ENCODE data around the gene IFITM5. TPM values are rescaled to one million over a fixed set of nuclear protein-coding genes. Genes with fewer than 3 reads are reported as not detected.

Gene IFITM5
- total and polyA plus RNA-seq, 2 of the 4 experiments (the other 2 are of a cell fraction), result not detected

DNA sequence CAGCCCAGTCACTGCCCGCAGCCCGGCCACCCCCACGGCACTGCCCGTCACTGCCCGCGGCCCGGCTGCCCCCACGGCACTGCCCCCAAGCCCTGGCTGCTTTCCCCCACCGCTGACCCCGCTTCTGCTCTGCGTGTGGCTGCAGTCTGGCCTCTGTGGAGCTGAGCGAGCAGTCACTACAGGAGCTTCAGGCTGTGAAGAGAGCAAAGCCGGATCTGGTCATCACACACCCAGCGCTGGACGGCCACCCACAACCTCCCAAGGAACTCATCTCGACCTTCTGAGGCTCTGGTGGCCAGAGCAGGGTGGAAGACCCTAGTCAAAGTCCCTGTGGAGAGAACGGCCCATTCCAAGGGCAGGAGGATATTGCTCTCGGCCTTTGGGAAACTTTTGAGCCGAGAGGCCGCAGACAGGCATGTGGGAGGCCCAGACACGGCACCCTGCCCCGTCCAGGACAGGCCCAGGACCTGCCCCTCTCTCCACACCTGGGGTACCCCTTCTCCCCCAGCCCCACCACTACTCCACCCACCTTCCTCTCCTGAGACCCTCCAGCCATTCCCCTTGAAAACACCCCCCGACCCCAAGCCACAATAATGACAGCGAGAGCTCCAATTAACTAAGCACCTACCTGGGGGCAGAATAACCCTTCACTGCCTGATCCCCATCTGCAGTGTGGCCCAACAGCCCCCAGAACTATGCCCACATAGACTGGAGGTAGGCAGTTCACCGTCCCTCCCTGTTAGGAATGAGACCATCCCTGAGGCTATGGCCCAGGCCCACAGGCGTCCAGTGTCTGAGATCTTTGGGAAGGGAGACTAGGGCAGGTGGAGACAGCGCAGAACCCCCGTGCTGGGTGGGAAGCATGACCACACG, 14.1 kb downstream of the IFITM5 start:
- Histone ChIP-seq H3K4me2 (ENCODE audit: low read depth, low read length) (no peak overlapping the region), H3K27ac (ENCODE audit: insufficient read depth, low read length) (no peak overlapping the region), H3K27me3 (ENCODE audit: control insufficient read depth, insufficient read depth, low read length) (peaks cover 50% of the 10 kb centered on the region), H4K8ac (ENCODE audit: low read depth in 2 of 2, low read length in 2 of 2) (no peak overlapping the region), H2AK5ac (ENCODE audit: low read depth, low read length) (no peak overlapping the region), H4K20me1 (ENCODE audit: insufficient read depth, low read length) (no peaks in the 10 kb centered on the region), H2BK20ac (ENCODE audit: low read depth, low read length) (no peak overlapping the region), H3K18ac (ENCODE audit: low read depth, low read length) (no peak overlapping the region), H2BK120ac (ENCODE audit: low read depth, low read length) (no peak overlapping the region), H3K9ac (ENCODE audit: low read depth, low read length) (no peak overlapping the region), H4K91ac (ENCODE audit: insufficient read depth, low read depth, low read length) (no peak overlapping the region), H3K23ac (ENCODE audit: low read depth, low read length) (no peak overlapping the region), H3K9me1 (ENCODE audit: insufficient read depth, low read length) (no peaks in the 10 kb centered on the region), H3K4me1 (ENCODE audit: control insufficient read depth, insufficient read depth, low read length) (peaks cover 4% of the 10 kb centered on the region; the same call in 1 of the 2 replicates), H3K14ac (replicated peaks; ENCODE audit: low read depth, low read length) (no peak overlapping the region), H4K5ac (ENCODE audit: low read depth, low read length) (no peak overlapping the region), H2AK9ac (replicated peaks; ENCODE audit: low read depth, low read length, poor library complexity) (no peak overlapping the region), H3K36me3 (ENCODE audit: control insufficient read depth, insufficient read depth, low read length) (no peaks in the 10 kb centered on the region), H3K4me3 (ENCODE audit: insufficient read depth, low read depth, low read length) (no peak overlapping the region), H3K56ac (ENCODE audit: extremely low read depth, insufficient read depth, low read length) (no peak overlapping the region), H2BK15ac (ENCODE audit: low read depth, low read length) (no peak overlapping the region), H2BK5ac (ENCODE audit: low read depth, low read length, poor library complexity, severe bottlenecking) (no peak overlapping the region), H2AFZ (replicated peaks; ENCODE audit: low read length, poor library complexity) (peak overlapping the region; percentile 62), H3K9me3 (ENCODE audit: control insufficient read depth, insufficient read depth, low read length) (no peaks in the 10 kb centered on the region), H3K4ac (ENCODE audit: low read depth, low read length) (no peak overlapping the region), H3K79me1 (ENCODE audit: low read depth in 1 of 2, low read length in 2 of 2) (peaks cover 0 to 7% of the 10 kb centered on the region in 2 experiments; a peak in 3 of 4 replicates)
- 69% methylated on average over 14 of the region's 29 CpGs; no CpG with 5 or more reads in 1 of the 2 experiments for WGBS, 2 experiments (ENCODE audit: extremely low coverage in 2 of 2, insufficient read length in 1 of 2)
- DNase-seq (no peak), ATAC-seq (ENCODE audit: low read depth) (no peak)
- dilution Hi-C loops (cut with HindIII; ENCODE audit: low sequenced_read_pairs, unreplicated experiment), result no loop called here
- no peak for TF ChIP-seq MAFK (IDR thresholded peaks at IDR 0.05; ENCODE audit: low read depth, low read length)
- no peak for TF ChIP-seq RCOR1 (IDR thresholded peaks at IDR 0.05; ENCODE audit: insufficient replicate concordance, low read length)
- no peak for TF ChIP-seq FOS (IDR thresholded peaks at IDR 0.05; ENCODE audit: low read depth, low read length)
- TF ChIP-seq, protein P1, sequence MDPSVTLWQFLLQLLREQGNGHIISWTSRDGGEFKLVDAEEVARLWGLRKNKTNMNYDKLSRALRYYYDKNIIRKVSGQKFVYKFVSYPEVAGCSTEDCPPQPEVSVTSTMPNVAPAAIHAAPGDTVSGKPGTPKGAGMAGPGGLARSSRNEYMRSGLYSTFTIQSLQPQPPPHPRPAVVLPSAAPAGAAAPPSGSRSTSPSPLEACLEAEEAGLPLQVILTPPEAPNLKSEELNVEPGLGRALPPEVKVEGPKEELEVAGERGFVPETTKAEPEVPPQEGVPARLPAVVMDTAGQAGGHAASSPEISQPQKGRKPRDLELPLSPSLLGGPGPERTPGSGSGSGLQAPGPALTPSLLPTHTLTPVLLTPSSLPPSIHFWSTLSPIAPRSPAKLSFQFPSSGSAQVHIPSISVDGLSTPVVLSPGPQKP (IDR thresholded peaks at IDR 0.05; ENCODE audit: borderline replicate concordance, low read depth, low read length), result no peak
- POLR2A ChIA-PET (ENCODE audit: unreplicated experiment), result no interaction called here
- in situ Hi-C loops (cut with MboI; ENCODE audit: low sequenced_read_pairs), result loop anchor here (10.0 kb wide), 1 partner anchor 60 kb away; no protein-coding TSS in a partner anchor
- CTCF ChIA-PET, result no interaction called here
- intact Hi-C loops (cut with micrococcal nuclease), result no loop called here
- no TSS peak for BruUV-seq (replicated peaks)
